K562 (cell line): ENCODE results near the gene RABL2A. TPM values are rescaled to one million over a fixed set of nuclear protein-coding genes. Genes with fewer than 3 reads are reported as not detected.
"Not testable (repeated sequence)": the region's sequence is repeated elsewhere in the genome, so short reads cannot be mapped to it uniquely, and the experiment has no call there.

ENCODE experiments used
- ATAC-seq: fragments of 200-7000 bp; cut with Tn5 transposase; 3 replicates; pipeline ENCODE4 v1.9.1; 2020; ENCODE audit warnings: moderate library complexity
- BruUV-seq: library from RNA; stranded (reverse); fragments of 400-500 nt; replicated peaks from 2 replicates; lab custom pipeline; 2021; lab: Mats Ljungman, UMichigan
- CTCF ChIA-PET: fragments of 300-600 bp; formaldehyde crosslinking; extraction: SDS; loops from one replicate; lab custom pipeline; 2021; ENCODE audit warnings: low intra/inter-chr PET ratio; lab: Yijun Ruan, JAX
- POLR2A ChIA-PET: fragments of 300-600, 350-650 bp; sonication (Branson Sonifier 250); formaldehyde crosslinking; extraction: SDS; loops from one replicate; lab custom pipeline; 2021; ENCODE audit warnings: antibody characterized with exemption, inconsistent platforms; lab: Yijun Ruan, JAX
- DNase-seq, 4 experiments: peaks; one replicate each; pipeline versions ENCODE4 v3.0.0 to v3.0.0-alpha.2; 2011 to 2018; ENCODE audit warnings: low spot score in 3 of 4, mixed read lengths in 3 of 4; ENCODE audit errors: extremely low read depth in 1 of 4
- FAIRE-seq: peaks from 2 replicates; lab custom pipeline; 2011; peaks lifted over from hg19 to GRCh38; lab: Jason Lieb, UNC
- H2AFZ ChIP-seq: 2 replicates; pipeline ENCODE4 v1.6.0; 2011; ENCODE audit warnings: low read depth, low read length, control low read depth, inconsistent platforms
- H3K27ac ChIP-seq: fragments of 200-600 bp; 3 replicates; pipeline ENCODE4 v1.8.0; 2011; ENCODE audit warnings: low read depth, mild to moderate bottlenecking, control low read depth, inconsistent platforms, low read length, moderate library complexity, mixed read lengths; ENCODE audit errors: extremely low read depth
- H3K27me3 ChIP-seq, 2 experiments: fragments of 300-600 bp in 1 of 2; 2 replicates in 1 of 2; 3 replicates in 1 of 2; pipeline versions ENCODE4 v1.6.0 to v1.8.0; 2011; ENCODE audit warnings: inconsistent platforms in 2 of 2, low read length in 2 of 2, mild to moderate bottlenecking in 1 of 2, mixed read lengths in 1 of 2, moderate library complexity in 1 of 2; ENCODE audit not compliant: control insufficient read depth in 2 of 2, insufficient read depth in 2 of 2
- H3K36me3 ChIP-seq: fragments of 300-600 bp; 3 replicates; pipeline ENCODE4 v1.8.0; 2011; ENCODE audit warnings: mild to moderate bottlenecking, low read length, inconsistent platforms; ENCODE audit not compliant: control insufficient read depth, insufficient read depth
- H3K4me1 ChIP-seq, 2 experiments: fragments of 200-600 bp in 1 of 2; replicated peaks in 1 of 2; 2 replicates in 1 of 2; 3 replicates in 1 of 2; pipeline versions ENCODE4 v1.5.1 to v1.8.0; 2011; ENCODE audit warnings: inconsistent platforms in 2 of 2, low read length in 2 of 2, mild to moderate bottlenecking in 1 of 2, mixed read lengths in 1 of 2, moderate library complexity in 1 of 2; ENCODE audit not compliant: control insufficient read depth in 2 of 2, insufficient read depth in 2 of 2
- H3K4me2 ChIP-seq: 2 replicates; pipeline ENCODE4 v1.6.1; 2011; ENCODE audit warnings: low read length, control low read depth, inconsistent platforms, mixed read lengths; ENCODE audit not compliant: insufficient read depth
- H3K4me3 ChIP-seq: fragments of 200-600 bp; sonication (generic), shearing (Covaris generic); 2 replicates; pipeline ENCODE4 v1.5.1; 2016; ENCODE audit warnings: control low read depth, inconsistent platforms
- H3K79me2 ChIP-seq: fragments of 200-600 bp; 3 replicates; pipeline ENCODE4 v1.8.0; 2011; ENCODE audit warnings: low read length, inconsistent platforms; ENCODE audit not compliant: control insufficient read depth, insufficient read depth
- H3K9ac ChIP-seq, 2 experiments: 2 replicates each; pipeline versions ENCODE4 v1.6.0 to v1.6.1; 2011; ENCODE audit warnings: low read depth in 2 of 2, low read length in 2 of 2, control low read depth in 1 of 2, inconsistent platforms in 1 of 2, mild to moderate bottlenecking in 1 of 2, mixed read lengths in 1 of 2; ENCODE audit not compliant: insufficient read depth in 1 of 2
- H3K9me1 ChIP-seq: one replicate; pipeline ENCODE4 v1.6.0; 2011; ENCODE audit warnings: inconsistent platforms, mild to moderate bottlenecking, low read length, moderate library complexity; ENCODE audit not compliant: control insufficient read depth, insufficient read depth
- H3K9me3 ChIP-seq: replicated peaks from 2 replicates; pipeline ENCODE4 v1.5.1; 2011; ENCODE audit warnings: low read depth, low read length, inconsistent platforms; ENCODE audit not compliant: control insufficient read depth, insufficient read depth
- H4K20me1 ChIP-seq: replicated peaks from 2 replicates; pipeline ENCODE4 v1.6.1; 2011; ENCODE audit warnings: low read length, inconsistent platforms, mixed read lengths; ENCODE audit not compliant: control insufficient read depth, insufficient read depth
- ARID4B ChIP-seq: sonication (generic); formaldehyde crosslinking; IDR thresholded peaks from 2 replicates; pipeline ENCODE4 v1.8.0; 2022; ENCODE audit warnings: mild to moderate bottlenecking, missing genetic modification reagents
- E2F6 ChIP-seq, 2 experiments: IDR thresholded peaks; 2 replicates each; pipeline ENCODE4 v1.6.1; 2011; ENCODE audit warnings: borderline replicate concordance in 1 of 2, control low read depth in 1 of 2, low read depth in 1 of 2, low read length in 1 of 2, mild to moderate bottlenecking in 1 of 2, mixed read lengths in 1 of 2, moderate library complexity in 1 of 2; ENCODE audit not compliant: insufficient read depth in 1 of 2, insufficient read length in 1 of 2, poor library complexity in 1 of 2, severe bottlenecking in 1 of 2; ENCODE audit errors: extremely low read depth in 1 of 2
- ELF1 ChIP-seq: fragments of 200-800 bp; sonication (Bioruptor generic); IDR thresholded peaks from 2 replicates; pipeline ENCODE4 v1.6.1; 2016; ENCODE audit warnings: missing genetic modification characterization, missing compliant biosample characterization
- WGBS: fragments of 100-300 bp; shearing (Covaris generic); methylation state at CpG from one replicate; pipeline ENCODE4 v1.1.6; 2016; ENCODE audit warnings: low coverage, mixed read lengths; ENCODE audit not compliant: insufficient coverage; ENCODE audit errors: missing lambda C conversion rate; 5-methylcytosine and 5-hydroxymethylcytosine counted together
- in situ Hi-C: fragments of 300-500 bp; cut with MboI; formaldehyde crosslinking; loops from 4 replicates; pipeline ENCODE4 v1.15.0; 2018; ENCODE audit warnings: inconsistent platforms, mixed read lengths
- intact Hi-C: fragments of 100-400 bp; cut with micrococcal nuclease; formaldehyde crosslinking; loops from 2 replicates; pipeline ENCODE4 v1.14.2; 2022
- polyA plus RNA-seq, 8 experiments: library from polyadenylated mRNA; depleted of rRNA in 4 of 8; stranded (reverse) in 5 of 8; unstranded in 3 of 8; fragments of >200 nt; fragmentation: Nextera tagmentation in 2 of 8; fragmentation: Illumina TruSeq in 1 of 8; extraction: Ambion mirVana in 2 of 8; extraction: Trizol in 1 of 8; gene quantifications; 2 replicates each; pipeline versions ENCODE4 v1.2.1 to v1.2.3, GENCODE V29; 2011 to 2014; ENCODE audit warnings: inconsistent platforms in 1 of 8, missing spikeins in 1 of 8
- total RNA-seq, 7 experiments: library from RNA; depleted of rRNA in 6 of 7; stranded (reverse); fragments of >200 nt in 6 of 7; fragmentation: Illumina TruSeq in 2 of 7; extraction: Trizol in 2 of 7; gene quantifications; 2 replicates each; pipeline versions ENCODE4 v1.2.1 to v1.2.3, GENCODE V29; 2011 to 2021; ENCODE audit warnings: low replicate concordance in 1 of 7

The RABL2A gene
- total and polyA plus RNA-seq, 9 of the 15 experiments (the other 6 are each of a cell fraction or from before 2014, with no cell fraction given) = 0.27 to 5.8 (median 3.2) TPM

DNA sequence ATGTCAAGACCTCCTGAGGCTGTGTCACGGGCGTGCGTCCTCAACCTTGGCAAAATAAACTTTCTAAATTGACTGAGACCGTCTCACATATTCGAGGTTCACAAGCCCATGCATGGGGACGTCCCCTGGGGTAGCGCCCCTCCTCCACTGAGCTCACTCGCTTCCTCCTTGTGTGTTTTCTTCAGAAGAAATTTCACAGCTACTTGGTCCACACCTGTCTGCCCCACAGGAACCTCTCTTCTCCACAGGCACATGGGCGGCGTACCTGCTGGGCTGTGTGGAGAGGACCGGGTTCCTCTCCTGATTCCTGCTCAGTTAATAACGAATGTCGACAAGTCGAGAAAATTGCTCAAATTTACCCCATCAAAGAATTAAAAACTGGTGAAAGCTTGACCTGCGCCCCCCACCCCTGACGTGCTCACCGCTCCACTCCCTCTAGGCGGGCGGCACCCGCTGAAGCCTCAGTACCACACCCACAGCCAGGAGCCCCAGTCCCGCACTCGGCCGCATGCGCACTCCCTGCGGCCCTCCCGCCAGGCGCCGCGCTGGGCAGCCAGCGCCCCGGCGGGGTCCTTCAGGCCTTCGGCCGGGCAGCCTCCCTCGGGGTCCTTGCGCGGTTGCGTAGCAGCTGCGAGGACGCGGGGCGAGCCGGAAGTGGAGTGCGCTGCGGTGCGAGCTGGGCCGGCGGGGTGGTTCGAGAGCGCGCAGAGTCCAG, at the start of gene RABL2A (continued):
- TF ChIP-seq ARID4B (CRISPR knock-in tag) (peak; percentile 55; the same call in 1 of the 2 replicates), ELF1 (tag) (peak; percentile 81)

GRCh38 chr2:113578508-113578907, 48.6 kb upstream of the RABL2A start:
- POLR2A ChIA-PET, H4K20me1 ChIP-seq, H3K4me1 ChIP-seq, BruUV-seq, H3K4me2 ChIP-seq, H3K79me2 ChIP-seq, FAIRE-seq, H3K27me3 ChIP-seq, CTCF ChIA-PET, intact Hi-C loops, H3K9me3 ChIP-seq, DNase-seq, H3K9ac ChIP-seq, in situ Hi-C loops, ATAC-seq, H3K27ac ChIP-seq, H3K4me3 ChIP-seq, H3K9me1 ChIP-seq, H3K36me3 ChIP-seq: not testable (repeated sequence)
- H2AFZ ChIP-seq = peak overlapping the region; percentile 57; the same call in 1 of the 2 replicates
- TF ChIP-seq E2F6 (IDR thresholded peaks at IDR 0.05; ENCODE audit: borderline replicate concordance in 1 of 2, extremely low read depth in 1 of 2, insufficient read depth in 1 of 2, insufficient read length in 1 of 2, low read depth in 1 of 2, low read length in 1 of 2, poor library complexity in 1 of 2, severe bottlenecking in 1 of 2) = peak in 1 of 2 experiments; percentile 23
- WGBS = 8% methylated on average over 3 of the region's 5 CpGs
